GM18909 (cell line): ENCODE data around the gene FRMPD1.
"Not testable (repeated sequence)": the region's sequence is repeated elsewhere in the genome, so short reads cannot be mapped to it uniquely, and the experiment has no call there.

Source experiments
- ATAC-seq: cut with Tn5 transposase; IDR thresholded peaks from one replicate; pipeline ENCODE4 v1.9.1; 2021; ENCODE audit warnings: mild to moderate bottlenecking; ENCODE audit not compliant: unreplicated experiment, poor library complexity

FRMPD1 gene

DNA sequence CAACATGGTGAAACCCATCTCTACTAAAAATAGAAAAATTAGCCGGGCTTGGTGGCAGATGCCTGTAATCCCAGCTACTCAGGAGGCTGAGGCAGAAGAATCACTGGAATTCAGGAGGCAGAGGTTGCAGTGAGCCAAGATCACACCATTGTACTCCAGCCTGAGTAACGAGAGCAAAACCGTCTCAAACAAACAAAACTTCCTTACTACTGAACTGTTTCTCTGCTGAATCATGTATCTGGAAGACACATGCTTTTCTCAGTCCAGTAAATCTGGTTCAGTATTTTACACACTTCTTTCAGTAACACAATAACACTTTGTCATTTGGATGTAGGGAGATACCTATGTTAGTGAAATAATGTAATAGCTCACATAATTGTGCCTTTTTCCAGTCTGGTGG, 110.8 kb downstream of the FRMPD1 start:
- no peak for ATAC-seq

DNA sequence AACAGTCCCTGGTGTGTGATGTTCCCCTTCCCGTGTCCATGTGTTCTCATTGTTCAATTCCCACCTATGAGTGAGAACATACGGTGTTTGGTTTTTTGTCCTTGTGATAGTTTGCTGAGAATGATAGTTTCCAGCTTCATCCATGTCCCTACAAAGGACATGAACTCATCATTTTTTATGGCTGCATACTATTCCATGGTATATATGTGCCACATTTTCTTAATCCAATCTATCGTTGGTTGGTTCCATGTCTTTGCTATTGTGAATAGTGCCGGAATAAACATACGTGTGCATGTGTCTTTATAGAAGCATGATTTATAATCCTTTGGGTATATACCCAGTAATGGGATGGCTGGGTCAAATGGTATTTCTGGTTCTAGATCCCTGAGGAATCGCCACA, 114.5 kb downstream of the FRMPD1 start:
- not testable (repeated sequence) for ATAC-seq

DNA sequence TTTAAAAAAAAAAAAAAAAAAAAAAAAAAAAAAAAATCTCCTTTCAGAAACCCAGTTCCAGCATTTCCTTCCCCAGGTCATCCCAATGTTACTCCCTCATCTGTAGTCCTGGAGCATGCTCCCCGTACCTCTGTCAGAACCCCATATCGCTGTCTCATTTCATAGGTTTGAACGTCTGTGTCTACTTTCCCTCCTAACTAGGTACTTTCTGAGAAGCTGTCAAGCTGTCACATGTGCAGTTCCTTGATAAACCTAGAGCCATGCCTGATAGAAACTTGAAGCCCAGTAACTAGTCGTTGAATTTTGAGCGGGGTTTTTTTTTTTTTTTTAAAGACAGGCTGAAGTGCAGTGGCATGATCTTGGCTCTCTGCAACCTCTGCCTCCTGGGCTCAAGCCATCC, 118.6 kb downstream of the FRMPD1 start:
- ATAC-seq, result no peak

DNA sequence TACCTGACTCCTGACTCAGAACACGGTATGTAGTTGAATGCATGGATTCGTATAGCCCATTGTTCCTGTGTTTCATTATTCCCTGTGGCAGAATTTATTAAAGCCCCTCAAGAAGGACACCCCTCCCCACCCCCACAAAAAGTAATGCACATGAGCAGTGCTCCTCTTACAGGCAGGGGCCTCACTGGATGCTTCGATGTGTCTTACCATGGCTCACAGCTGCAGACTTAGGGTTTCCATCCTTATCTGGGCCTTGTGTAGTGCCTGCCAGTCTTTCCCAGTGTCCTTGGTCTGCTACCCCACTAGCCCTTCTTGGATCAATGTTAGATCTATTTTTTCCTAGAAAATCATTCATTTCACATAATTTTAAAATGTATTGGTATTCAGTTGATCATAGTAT, 119.2 kb downstream of the FRMPD1 start:
- ATAC-seq, result no peak

DNA sequence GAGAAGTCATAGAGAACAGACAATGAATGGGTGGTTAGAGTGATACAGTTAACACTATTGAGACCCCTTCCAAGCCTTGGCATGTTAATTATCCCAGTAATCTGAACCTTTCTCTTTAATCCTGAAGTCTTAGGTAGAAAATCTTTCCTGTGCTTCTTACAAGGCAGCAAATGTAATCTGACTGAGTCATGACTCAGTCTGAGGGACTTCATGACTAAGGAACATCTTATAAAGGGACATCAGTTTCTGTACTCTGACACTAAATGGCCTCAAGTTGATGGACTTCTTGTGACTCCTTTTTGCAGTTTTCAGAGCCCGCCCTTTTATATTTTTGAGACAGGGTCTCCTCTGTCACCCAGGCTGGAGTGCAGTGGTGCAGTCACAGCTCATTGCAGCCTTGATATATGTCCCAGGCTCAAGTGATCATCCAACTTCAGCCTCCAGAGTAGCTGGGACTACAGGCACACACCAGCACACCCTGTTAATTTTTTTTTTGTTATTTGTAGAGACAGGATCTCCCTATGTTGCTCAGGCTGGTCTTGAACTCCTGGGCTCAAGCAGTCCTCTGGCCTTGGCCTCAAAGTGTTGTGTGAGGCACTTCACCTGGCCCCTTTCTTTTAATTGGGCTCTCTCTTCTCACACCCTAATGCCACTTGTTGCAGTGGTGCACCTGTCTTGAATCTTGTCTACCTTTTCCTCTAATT, 124.6 kb downstream of the FRMPD1 start:
- no peak for ATAC-seq

DNA sequence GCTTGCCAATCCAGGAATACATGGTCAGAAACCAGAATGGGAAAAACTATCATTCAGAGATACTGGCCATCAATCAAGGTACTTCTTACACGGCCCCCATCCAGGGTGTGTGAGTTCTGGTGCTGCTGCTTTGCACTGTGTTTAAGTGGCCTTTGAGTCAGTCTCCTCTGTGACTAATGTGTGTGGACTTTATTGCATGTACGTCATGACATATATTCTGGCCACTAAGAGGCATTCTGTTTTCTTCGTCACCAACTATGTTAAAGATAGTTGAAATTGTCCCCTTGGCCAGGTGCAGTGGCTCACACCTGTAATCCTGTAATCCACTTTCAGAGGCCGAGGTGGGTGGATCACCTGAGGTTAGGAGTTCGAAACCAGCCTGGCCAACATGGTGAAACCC, 125.6 kb downstream of the FRMPD1 start:
- ATAC-seq, result no peak

DNA sequence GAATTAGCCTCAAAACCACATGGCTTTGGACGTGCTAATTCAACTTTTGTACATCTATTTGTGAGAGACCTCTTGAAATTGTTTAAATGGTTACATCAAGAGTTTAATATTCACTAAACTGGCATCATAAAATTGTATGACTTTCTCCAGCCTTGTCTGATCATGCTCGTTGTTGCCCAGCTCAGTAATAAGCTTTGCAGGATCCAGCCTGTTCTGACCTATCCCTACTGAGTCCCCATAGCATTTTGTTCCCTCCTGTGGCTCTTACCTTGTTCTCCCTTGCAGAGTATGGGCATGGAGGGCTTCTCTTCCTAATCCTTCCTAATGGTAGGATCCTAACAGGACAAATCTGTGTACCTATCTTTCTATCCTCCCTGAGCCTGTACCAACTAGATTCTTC, 127.8 kb downstream of the FRMPD1 start:
- ATAC-seq, result no peak

DNA sequence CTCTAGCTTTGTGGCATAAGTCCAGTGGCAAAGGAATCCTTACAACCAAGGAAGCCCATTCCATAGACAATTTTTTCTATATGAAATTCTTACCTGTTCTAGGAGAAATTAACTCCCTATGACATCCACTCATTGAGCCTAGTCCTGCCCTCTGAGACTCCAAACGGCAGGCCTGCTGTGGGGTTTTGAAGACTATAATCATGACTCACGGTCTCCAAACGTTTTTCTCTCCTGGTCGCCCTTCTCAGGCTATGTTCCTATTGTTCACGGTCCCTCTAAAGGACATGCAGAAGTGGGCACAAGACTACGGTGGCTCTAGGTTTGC, 133.5 kb downstream of the FRMPD1 start:
- ATAC-seq, result no peak

DNA sequence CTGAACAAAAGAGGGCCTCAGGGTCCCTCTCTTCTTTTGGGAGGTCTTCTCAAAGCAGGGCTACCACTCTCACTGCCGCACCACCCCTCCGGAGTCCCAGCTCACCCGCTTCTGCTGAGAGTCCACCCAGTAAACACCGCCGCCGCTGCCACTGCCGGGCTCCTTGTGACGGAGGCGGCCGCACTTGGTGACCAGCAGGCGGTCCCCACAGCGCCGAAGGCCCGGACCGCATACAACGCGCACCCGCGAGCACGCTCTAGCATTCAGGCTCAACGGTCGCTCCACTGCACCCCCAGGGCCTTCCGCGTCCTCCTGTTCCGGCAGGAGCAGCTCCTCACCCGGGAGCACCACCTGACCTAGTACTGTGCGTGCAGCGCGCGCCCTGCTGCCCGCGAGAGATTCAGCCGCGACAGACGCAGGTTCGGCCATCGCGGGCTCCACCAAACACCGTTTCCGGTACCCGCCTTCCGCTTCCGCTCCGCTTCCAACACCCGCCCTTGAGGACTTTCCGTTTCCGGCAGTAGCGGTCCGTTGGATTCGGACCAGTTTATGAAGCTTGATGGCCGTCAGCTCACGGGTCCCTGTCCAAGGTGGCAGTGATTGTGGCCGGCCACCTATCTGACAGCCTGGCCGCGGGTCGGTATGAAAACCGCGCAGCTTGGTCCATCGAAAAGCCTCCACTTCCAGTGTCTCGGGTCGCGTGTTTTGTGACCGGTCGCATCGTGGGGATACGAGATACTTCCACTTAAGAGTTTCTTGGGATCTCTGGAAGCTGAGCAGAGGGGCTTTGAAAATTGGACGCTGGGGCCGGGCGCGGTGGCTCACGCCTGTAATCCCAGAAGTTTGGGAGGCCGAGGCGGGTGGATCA, 134.1 kb downstream of the FRMPD1 start, which contains the start of gene EXOSC3:
Gene EXOSC3, minus strand, starts transcription at position 449 of the 868 bp plus-strand sequence. Its CDS starts 20 bp downstream, at position 429.
- peak; percentile 96 for ATAC-seq

DNA sequence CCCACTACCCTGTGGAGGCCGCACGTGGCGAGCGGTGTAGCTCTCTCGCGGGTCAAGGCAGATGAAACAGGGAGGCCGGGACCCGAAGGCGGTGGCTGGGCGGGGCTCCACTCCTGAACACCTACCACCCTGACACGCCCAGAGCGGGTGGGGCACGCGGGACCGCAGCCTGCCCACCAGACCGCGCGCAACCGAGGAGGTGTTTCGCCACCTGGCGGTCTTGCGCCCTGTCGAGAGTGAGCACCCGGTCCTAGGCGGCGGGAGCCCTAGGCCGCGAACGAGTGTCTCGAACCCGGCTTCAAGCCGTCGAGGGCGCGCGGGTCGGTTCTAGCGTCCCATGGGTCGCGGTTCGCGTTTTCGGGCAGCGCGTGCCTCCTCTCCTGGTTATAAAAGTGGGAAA, 136.3 kb downstream of the FRMPD1 start:
- no peak for ATAC-seq

DNA sequence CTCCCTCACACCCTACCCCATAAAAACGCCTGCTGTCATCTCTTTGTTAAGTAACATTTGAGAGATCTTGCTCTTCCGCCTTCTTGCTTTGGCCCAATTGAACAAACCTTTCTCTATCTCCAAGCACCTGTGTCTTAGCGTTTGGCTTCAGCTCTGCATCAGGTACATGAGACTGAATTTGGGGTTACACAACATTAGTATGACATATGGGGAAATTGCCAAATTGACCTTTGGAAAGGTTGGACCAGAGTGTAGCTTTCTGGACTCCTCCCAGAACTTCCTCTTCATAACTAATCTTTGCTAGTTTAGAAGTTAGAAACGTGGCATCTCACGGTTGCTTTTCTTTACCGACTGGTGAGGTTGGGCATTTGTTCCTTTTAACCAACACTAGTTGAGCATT, 137.6 kb downstream of the FRMPD1 start:
- ATAC-seq, result no peak

DNA sequence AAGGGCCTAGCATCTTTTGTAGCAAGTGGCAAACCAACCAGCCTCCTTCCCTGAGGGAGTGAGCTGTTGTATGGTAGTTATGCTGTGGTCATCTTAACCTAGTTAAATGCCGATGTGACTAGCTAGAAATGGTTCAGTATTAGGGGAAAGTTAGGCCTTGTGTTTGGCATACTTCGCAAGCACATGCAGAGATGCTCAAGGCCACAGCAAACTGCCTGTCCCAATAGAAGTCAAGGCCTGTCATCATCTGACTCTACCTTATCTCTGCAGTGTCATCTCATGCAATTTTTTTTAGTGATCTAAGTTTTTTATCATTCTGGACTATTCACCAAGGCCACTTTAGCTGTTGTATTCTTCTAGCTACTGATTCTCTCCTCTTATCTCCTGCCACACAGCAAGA, 139.3 kb downstream of the FRMPD1 start:
- no peak for ATAC-seq

DNA sequence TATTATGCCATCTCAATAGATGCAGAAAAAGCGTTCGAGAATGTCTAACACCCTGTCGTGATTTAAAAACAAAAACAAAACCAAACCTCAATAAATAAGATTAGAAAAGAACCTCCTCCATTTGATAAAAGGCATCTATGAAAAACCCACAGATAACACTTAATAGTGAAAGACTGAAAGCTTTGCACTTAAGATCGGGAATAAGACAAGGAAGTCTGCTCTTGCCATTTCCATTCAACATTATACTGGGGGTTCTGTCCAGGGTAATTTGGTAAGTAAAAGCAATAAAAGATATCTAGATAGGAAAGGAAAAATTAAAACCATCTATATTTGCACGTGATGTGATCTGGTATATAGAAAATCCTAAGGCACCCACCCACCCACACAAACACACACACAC, 141.4 kb downstream of the FRMPD1 start:
- ATAC-seq, result no peak

DNA sequence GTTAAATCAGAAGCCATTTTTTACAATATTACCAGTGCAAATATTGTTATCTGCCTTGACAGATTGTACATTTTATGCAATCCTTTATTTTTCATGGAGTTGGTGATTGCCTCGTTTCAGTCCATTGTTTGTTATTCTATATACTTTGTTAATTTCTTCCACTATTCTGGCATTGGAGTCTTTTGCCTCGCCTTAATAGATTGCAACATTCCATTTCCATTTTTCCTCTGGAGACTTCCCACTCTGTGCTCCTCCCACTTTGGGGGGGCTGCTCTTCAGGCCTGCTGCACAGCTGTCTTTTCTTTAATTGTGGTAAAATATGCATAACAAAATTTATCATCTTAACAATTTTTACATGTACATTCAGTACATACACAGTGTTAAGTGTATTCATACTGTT, 145.5 kb downstream of the FRMPD1 start:
- ATAC-seq, result no peak
